COLO668 (cell line): ENCODE results near the gene SETD9.

ENCODE experiments used
- DNase-seq: peaks from one replicate; lab custom pipeline; 2025; ENCODE audit not compliant: unreplicated experiment; lab: John Stamatoyannopoulos, UW

The SETD9 gene, protein sequence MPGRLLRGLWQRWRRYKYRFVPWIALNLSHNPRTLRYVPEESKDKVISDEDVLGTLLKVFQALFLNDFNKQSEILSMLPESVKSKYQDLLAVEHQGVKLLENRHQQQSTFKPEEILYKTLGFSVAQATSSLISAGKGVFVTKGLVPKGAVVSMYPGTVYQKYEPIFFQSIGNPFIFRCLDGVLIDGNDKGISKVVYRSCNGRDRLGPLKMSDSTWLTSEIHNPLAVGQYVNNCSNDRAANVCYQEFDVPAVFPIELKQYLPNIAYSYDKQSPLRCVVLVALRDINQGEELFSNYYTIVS

GRCh38 chr5:56909294-56910209 lies at the start of gene SETD9:
Gene SETD9 (plus strand): TSS chr5:56909596. CDS start chr5:56909646, 50 bp downstream.
- DNase-seq, result peak; percentile 95

GRCh38 chr5:56861893-56862485 lies 47.4 kb upstream of the SETD9 start:
- DNase-seq, result no peak

- no peak for DNase-seq
These were observed 46.5 kb upstream of the SETD9 start for GRCh38 chr5:56862909-56863308.

DNA sequence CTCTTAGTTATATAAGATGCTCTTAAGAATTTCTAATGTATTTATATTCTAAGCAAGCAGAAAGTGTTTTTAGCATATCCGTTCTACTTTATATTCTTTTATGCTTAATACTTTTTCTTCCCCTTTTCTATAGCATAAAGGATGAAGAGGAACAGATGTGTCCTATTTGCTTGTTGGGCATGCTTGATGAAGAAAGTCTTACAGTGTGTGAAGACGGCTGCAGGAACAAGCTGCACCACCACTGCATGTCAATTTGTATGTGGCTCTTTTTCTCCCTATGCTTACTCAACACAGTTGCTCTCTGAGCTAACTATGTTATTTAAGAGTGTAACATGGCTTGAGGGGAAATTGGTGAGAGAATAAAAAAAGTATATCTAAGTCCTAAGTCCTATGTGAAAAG lies 37.6 kb upstream of the SETD9 start:
- DNase-seq, result no peak

- no peak for DNase-seq
These were observed 36.3 kb upstream of the SETD9 start for GRCh38 chr5:56873056-56873455.

DNA sequence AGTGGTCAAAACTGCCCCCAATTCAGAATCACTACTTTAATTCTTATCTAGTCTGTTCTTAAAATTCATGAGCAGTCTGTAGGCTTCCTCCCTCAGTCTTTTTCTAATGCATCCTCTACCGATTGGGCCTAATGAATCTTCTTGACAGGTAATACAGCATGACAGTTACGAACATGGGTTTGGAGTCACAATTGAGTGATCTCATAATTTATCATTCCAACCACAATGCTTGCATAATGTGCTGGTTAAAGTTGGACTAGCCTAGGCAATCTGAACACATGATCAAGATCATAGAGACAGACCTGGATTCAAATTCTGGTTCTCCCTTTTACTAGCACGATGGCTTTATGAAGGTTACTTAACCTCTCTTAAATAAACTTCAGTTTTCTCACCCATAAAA lies 33.1 kb upstream of the SETD9 start:
- DNase-seq, result no peak

- DNase-seq, result no peak
These were observed 27.8 kb upstream of the SETD9 start for GRCh38 chr5:56881571-56881970.

DNA sequence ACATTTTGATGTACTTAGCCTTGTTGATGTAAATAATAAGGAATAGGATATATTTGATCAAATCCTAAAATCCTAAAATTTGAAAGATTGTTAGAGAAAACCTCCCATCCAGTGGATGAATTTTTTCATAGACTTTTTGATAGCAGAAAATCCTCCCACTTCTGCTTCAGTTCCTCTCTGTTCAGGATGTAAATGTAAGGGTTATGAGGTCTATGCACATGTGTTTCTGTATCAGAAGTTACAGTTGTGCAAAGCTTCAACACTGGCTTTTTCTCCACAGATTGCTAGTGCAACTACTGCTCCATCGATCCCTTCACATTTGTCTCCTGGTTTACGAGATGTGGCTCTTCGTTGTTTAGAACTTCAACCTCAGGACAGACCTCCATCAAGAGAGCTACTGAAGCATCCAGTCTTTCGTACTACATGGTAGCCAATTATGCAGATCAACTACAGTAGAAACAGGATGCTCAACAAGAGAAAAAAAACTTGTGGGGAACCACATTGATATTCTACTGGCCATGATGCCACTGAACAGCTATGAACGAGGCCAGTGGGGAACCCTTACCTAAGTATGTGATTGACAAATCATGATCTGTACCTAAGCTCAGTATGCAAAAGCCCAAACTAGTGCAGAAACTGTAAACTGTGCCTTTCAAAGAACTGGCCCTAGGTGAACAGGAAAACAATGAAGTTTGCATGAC lies 16.0 kb upstream of the SETD9 start:
- no peak for DNase-seq

GRCh38 chr5:56896763-56897162 lies 12.6 kb upstream of the SETD9 start:
- DNase-seq, result no peak

GRCh38 chr5:56898213-56898612 lies 11.2 kb upstream of the SETD9 start:
- DNase-seq, result no peak

DNA sequence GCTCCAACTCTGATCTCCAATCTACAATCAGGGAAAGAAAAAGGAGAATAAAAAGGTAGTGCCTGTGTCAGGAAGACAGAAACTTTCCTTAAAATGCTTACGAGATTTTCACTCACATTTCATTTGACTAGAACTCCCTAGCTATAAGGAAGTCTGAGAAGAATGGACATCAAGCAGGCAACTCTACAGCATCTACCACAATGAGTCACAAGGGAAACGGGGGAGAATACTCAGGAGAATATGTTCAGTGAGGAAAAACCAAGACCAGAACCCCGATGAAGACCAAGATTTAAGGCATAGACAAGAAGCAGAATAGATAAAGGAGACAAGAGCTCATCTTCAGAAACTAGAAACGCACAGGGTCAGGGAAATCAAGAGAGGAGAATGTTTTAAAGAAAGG lies 9.0 kb upstream of the SETD9 start:
- DNase-seq, result no peak

- DNase-seq, result peak; percentile 3
These were observed 8.4 kb upstream of the SETD9 start for GRCh38 chr5:56900858-56901578.

- no peak for DNase-seq
These were observed 478 bp upstream of the SETD9 start for GRCh38 chr5:56908942-56909293.

- DNase-seq, result peak; percentile 49
These were observed 992 bp downstream of the SETD9 start for GRCh38 chr5:56910210-56910965.

DNA sequence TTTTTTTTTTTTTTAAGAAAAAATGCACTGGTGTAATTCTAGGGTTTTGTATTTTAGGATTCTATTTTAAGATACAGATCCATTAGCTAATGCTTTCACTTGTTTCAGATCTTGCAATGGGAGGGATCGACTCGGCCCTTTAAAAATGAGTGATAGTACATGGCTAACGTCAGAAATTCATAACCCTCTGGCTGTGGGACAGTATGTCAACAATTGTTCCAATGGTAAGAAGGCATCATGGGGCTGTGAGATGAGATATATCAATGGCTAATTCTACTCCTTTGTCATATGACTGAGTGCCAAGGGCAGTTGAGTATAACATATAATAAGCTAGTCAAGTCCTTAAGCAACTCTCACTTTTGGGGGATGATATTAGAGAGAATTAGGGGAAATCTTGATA lies 4.4 kb downstream of the SETD9 start:
- no peak for DNase-seq

DNA sequence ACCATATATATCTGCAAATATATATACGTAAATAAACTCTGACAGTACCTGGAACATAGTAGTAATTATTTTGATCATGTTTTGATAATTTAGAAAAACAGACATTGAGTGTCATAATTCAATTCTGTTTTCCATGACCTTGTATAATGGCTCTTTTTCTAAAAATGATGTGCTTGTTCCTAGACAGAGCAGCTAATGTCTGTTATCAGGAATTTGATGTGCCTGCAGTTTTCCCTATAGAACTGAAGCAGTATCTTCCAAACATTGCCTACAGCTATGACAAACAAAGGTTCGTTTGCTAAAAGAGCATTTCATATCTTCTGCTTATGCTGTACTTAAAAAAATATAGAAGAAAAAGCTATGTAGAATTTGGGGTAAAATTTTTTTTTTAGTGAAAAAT lies 5.3 kb downstream of the SETD9 start:
- DNase-seq, result no peak

DNA sequence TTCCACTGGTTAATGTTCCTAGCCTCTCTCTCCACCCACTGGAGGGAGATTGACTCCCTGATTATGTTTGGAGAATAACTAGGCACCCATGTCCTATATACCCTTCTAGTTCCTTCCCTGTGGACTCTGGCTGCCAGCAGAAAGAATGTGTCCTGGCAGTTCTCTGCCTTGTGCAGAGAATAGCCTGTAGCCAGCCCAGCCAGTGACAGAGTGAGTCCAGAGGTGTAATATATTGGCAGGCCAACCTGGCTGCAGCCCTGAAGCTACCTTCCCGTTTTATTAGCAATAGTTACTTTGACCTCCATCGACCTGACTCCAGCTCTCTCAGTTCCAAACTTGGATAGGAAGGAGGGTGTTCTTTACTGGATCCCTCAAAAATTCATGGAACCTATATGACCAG lies 8.1 kb downstream of the SETD9 start:
- DNase-seq, result no peak

DNA sequence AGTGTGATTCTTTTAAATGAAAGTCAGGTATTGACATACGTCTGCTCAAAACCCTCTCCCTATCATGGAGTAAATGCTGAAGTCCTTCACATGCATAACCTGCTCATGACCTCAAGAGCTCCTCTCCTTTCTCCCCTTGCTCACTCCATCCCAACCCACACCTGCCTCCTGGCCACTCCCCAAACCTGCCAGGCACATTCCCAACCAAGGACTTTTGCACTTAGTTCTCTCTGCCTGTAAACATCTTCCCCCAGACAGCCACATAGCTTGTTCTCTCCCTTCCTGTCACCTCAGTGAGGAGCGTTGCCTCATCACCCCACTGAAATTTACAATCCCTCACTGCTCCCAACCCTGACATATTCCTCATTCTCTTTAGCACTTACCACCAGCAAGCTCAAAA lies 8.7 kb downstream of the SETD9 start:
- no peak for DNase-seq

DNA sequence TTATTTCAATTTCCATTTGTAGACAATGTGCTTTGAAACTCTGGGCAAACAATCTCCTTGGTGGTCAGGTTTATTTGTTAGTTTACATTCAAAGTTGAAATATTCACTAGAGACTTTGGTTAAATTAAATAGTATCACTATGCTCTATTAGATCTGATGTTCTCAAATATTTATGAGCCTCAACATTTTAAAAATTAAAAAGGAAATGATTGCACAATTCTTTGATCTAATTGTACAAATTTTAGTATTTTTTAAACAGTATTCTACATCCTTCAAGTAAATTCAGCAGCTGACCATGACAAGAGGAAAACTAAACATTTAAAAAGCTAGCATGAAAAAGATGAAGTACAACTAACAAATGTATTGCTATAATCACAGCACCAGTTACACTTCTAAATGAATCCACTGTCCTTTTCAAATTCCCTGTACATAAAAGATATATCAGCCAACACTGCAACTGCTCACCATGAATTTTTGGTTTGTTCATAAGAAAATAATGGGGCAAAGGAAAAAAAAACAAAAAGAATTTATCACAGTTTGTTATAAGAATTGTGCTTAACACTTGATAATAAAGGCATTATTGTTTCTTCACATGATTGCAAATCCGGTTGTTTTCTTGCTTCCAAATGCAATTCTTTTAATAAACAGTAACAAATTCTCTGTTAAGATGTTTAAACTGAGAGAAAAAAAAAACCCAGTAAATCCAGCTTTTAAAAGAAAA lies 10.7 kb downstream of the SETD9 start:
- no peak for DNase-seq
